D721Med (cell line): ENCODE measurements around the gene RAB7A.

Experiments
- DNase-seq: peaks from one replicate; pipeline ENCODE4 v3.0.0; 2011; ENCODE audit warnings: low spot score; ENCODE audit not compliant: insufficient read length
- FAIRE-seq: peaks from 2 replicates; lab custom pipeline; 2011; peaks lifted over from hg19 to GRCh38; lab: Jason Lieb, UNC
- TF ChIP-seq, protein P1 (sequence below): IDR thresholded peaks from 2 replicates; pipeline ENCODE4 v1.5.1; 2012; ENCODE audit warnings: mild to moderate bottlenecking, control low read depth; ENCODE audit not compliant: insufficient read depth; ENCODE audit errors: missing control alignments

Gene RAB7A

DNA sequence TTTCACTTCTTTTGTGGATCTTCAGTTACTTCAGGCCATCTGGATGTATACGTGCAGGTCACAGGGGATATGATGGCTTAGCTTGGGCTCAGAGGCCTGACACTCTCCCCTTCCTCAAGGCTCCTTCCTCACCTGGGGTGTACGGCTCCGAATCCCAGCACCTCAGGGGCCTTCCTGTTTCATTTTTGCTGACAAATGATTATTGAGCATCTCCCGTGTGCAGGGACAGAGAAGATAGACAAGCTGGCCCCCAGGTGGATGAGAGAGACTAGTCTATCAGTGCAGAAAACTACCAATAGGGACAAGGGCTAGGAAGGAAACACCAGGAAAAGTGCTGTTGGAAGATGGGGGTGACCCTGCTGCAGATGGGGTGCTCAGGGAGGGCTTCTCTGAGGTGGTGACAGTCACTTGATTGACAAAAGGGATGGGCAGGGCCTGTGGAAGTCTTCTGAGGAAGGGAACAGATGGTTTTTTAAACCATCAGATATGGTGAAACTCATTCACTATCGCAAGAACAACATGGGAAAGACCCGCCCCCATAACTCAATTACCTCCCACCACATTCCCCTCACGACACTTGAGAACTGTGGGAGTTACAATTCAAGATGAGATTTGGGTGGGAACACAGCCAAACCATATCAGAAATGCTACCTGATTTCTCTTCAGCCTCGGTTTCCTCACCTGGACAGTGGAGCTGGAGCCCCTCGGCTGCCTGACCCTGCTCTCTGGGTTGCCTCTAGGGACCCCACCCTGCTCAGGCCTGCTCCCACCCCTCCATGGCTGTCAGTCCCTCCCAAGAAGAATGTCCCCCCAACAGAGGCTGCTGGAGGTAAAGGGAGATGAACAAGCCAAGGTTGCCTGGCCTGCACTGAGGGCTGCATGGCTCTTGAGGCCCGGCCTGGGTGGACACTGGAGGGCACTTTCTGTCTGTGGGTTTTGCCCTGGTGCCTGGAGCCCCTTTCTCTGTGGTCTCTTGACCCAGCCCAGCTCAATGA lies 116.2 kb downstream of the RAB7A start:
- no peak for DNase-seq
- FAIRE-seq = no peak

DNA sequence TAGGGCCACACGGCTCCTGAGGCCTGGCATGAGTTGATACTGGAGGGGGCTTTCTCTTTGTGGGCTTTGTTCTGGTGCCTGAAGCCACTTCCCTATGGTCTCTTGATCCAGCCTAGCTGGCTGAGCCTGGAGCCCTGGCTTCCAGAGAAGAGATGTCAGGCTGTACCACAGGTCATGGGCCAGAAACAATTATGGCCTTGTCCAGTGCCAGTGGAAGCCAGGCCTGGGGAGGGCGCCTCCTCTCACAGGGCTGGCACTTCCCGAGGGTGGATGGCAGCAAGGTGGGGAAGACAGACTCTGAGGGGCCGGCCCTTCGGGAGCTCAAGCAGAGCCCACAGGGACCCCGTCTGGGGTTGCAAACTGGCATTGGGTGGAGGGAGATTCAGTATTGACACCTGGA lies 118.5 kb downstream of the RAB7A start:
- no peak for DNase-seq
- TF ChIP-seq, protein P1, sequence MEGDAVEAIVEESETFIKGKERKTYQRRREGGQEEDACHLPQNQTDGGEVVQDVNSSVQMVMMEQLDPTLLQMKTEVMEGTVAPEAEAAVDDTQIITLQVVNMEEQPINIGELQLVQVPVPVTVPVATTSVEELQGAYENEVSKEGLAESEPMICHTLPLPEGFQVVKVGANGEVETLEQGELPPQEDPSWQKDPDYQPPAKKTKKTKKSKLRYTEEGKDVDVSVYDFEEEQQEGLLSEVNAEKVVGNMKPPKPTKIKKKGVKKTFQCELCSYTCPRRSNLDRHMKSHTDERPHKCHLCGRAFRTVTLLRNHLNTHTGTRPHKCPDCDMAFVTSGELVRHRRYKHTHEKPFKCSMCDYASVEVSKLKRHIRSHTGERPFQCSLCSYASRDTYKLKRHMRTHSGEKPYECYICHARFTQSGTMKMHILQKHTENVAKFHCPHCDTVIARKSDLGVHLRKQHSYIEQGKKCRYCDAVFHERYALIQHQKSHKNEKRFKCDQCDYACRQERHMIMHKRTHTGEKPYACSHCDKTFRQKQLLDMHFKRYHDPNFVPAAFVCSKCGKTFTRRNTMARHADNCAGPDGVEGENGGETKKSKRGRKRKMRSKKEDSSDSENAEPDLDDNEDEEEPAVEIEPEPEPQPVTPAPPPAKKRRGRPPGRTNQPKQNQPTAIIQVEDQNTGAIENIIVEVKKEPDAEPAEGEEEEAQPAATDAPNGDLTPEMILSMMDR = no peak
- no peak for FAIRE-seq

More for the DNA sequence above, 116.2 kb downstream of the RAB7A start:
- TF ChIP-seq, protein P1 = no peak

DNA sequence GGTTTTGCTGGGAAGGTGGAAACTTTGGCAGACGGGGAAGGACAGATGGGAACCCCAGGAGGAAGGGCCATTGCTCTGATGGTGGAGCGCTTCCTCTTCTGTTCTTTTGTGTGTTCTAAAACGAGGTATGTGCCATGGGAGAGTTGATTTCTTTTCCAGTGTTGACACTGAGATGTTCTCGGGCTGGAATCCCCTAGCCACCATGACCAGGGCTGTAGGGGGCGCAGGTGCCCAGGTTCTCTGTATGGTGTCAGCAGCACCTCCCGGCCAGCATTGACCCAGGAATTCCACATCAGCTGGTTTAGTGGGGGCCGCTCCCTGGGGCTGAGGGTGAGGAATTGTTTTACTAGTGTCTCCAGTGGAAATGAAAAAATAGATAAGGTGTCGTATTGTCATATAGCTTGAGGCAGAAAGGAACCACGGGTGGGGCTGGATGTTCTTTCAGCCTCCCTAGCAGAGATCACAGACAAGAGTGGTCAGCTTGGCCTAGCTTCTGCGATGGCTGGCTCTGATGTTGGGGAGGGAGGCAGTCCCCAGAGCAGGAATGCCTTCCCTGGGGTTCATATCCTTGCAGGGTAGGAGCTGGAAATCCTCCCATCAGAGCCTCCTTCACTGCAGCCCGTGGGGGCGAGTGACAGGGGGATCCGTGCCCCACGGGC lies 119.3 kb downstream of the RAB7A start:
- FAIRE-seq (no peak), DNase-seq (no peak)
- TF ChIP-seq, protein P1 = peak; percentile 6

DNA sequence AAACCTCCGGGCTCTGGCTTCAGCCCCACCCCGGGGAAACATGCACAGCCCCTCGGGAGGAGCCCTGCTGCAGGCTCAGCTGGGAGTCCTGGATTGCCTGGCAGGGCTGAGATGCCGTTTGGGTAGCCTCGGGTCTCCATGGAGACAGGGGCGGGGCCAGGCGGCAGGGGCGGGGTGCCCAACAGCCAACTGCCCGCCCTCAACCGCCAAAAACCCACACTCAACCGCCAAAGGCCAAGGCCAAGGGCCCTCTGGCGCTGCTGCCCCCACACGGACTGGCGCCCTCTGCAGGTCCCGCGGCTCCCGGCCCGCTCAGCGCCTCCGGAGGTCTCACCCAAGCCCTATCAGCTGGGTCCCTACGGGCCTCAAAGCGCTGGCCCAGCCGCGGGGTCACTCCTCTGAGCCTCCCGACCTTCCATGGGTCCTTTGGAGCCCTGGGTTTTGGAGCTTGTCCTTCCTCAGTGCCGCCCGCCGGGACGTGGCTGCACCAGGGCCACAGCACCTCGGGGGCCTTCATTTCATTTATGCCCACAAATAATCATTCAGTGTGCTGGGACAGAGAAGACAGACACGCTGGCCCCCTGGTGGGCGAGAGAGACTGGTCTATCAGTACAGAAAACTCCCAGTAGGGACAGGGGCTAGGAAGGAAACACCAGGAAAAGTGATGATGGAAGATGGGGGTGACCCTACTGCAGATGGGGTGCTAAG lies 119.9 kb downstream of the RAB7A start:
- TF ChIP-seq, protein P1 = peak; percentile 44
- FAIRE-seq = no peak
- no peak for DNase-seq

DNA sequence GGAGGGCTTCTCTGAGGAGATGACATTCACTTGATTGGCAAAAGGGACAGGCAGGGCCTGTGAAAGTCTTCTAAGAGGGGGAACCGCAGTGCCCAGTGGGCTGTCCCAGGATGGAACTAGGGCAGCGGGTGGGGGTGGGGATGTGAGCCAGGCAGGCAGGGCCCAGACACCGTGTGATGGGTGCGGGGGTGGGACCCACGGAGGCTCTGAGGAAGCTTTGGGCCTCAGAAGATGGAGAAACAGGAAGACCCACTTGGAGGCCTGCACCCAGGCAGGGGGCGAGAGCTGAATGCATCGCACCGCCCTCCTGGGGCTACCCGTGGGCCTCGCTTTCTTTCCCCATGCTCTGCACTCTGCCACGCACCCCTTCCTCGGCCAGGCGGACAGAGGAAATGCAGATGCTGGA lies 120.5 kb downstream of the RAB7A start:
- TF ChIP-seq, protein P1 = no peak
- no peak for FAIRE-seq
- DNase-seq = no peak

DNA sequence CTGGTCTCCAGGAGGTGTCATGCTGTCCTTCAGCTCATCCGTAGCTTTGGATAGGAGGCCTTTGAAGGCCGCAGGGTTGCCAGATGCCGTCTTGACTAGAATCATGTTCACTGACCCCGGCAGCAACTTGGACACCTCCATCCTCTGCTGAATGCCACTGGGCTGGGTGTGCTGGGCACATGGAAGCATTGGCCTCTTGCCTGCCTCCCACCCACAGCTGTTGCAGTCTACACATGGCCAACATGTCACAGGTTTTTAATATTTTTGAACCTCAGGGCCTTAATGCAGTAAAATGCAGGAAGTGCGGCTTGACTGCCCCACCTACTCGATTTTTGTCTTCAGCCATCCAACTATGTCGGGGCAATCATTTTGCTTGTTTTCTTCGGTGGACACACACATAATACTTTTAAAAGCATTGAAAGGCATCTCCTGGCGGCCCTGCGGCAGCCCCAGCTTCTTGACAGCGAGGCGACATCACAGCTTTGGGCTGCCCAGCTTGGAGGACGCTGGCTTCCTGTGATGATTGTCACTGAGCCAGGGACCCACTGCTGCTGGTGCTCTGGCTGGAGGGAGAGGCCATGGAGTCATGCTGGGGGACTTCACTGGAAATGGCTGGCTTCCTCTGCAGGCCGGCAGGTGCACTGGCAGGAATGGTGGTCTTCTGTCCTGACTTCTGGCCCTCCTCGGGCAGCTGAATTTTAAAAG lies 121.8 kb downstream of the RAB7A start:
- FAIRE-seq (no peak), DNase-seq (no peak)
- TF ChIP-seq, protein P1 = no peak
